ENCODE data around the gene ACTRT2.

The ACTRT2 gene

GRCh38 chr1:2983706-2984398 lies 37.4 kb upstream of the ACTRT2 start:
- no peak for FAIRE-seq

GRCh38 chr1:2984399-2985061 lies 36.7 kb upstream of the ACTRT2 start:
- no peak for FAIRE-seq

GRCh38 chr1:2985067-2985561 lies 36.2 kb upstream of the ACTRT2 start:
- no peak for FAIRE-seq

- no peak for FAIRE-seq
Measured at GRCh38 chr1:2985694-2986548, 35.3 kb upstream of the ACTRT2 start.

GRCh38 chr1:2986549-2987305 lies 34.5 kb upstream of the ACTRT2 start:
- FAIRE-seq: no peak

GRCh38 chr1:2987773-2988172 lies 33.5 kb upstream of the ACTRT2 start:
- no peak for FAIRE-seq

GRCh38 chr1:2988256-2988655 lies 33.0 kb upstream of the ACTRT2 start:
- FAIRE-seq: no peak

GRCh38 chr1:2989185-2989584 lies 32.1 kb upstream of the ACTRT2 start:
- no peak for FAIRE-seq

GRCh38 chr1:2989976-2990375 lies 31.3 kb upstream of the ACTRT2 start:
- FAIRE-seq: no peak

- no peak for FAIRE-seq
Measured at GRCh38 chr1:2990376-2991115, 30.7 kb upstream of the ACTRT2 start.

- no peak for FAIRE-seq
Measured at GRCh38 chr1:2991753-2992495, 29.3 kb upstream of the ACTRT2 start.

GRCh38 chr1:2998503-2999100 lies 22.7 kb upstream of the ACTRT2 start:
- no peak for FAIRE-seq

GRCh38 chr1:2999138-2999537 lies 22.1 kb upstream of the ACTRT2 start:
- no peak for FAIRE-seq

GRCh38 chr1:2999571-2999970 lies 21.7 kb upstream of the ACTRT2 start:
- no peak for FAIRE-seq

GRCh38 chr1:3000214-3000613 lies 21.1 kb upstream of the ACTRT2 start:
- no peak for FAIRE-seq

- FAIRE-seq: no peak
Measured at GRCh38 chr1:3000671-3001470, 20.4 kb upstream of the ACTRT2 start.

GRCh38 chr1:3001471-3002348 lies 19.6 kb upstream of the ACTRT2 start:
- FAIRE-seq: no peak

GRCh38 chr1:3002349-3003038 lies 18.8 kb upstream of the ACTRT2 start:
- FAIRE-seq: no peak
